Activated naive CD8-positive, alpha-beta T cell treated with anti-CD3 and anti-CD28 coated beads for 36 hours (primary cell): Measurements from ENCODE around the gene TPX2. TPM values are rescaled to one million over a fixed set of nuclear protein-coding genes. Genes with fewer than 3 reads are reported as not detected.

Source experiments
- DNase-seq: peaks from one replicate; pipeline ENCODE4 v3.0.0; 2021
- H3K27ac Mint-ChIP-seq: one replicate; pipeline ENCODE4 v1.8.0; 2022; ENCODE audit warnings: mild to moderate bottlenecking, moderate library complexity, mixed read lengths
- H3K27me3 Mint-ChIP-seq: one replicate; pipeline ENCODE4 v1.8.0; 2022; ENCODE audit warnings: mild to moderate bottlenecking, mixed read lengths
- H3K36me3 Mint-ChIP-seq: one replicate; pipeline ENCODE4 v1.8.0; 2021; ENCODE audit warnings: mild to moderate bottlenecking, mixed read lengths
- H3K4me1 Mint-ChIP-seq: one replicate; pipeline ENCODE4 v1.8.0; 2021; ENCODE audit warnings: mixed read lengths
- H3K4me3 Mint-ChIP-seq: one replicate; pipeline ENCODE4 v1.8.0; 2022; ENCODE audit warnings: mild to moderate bottlenecking, moderate library complexity, mixed read lengths
- H3K9me3 Mint-ChIP-seq: one replicate; pipeline ENCODE4 v1.8.0; 2022; ENCODE audit warnings: mixed read lengths
- total RNA-seq, 2 experiments: library from RNA; stranded (reverse); gene quantifications; one replicate each; pipeline ENCODE4 v1.2.3, GENCODE V29; 2021

The TPX2 gene
- total RNA-seq, 2 experiments from 2014 or later, result 111 TPM

DNA sequence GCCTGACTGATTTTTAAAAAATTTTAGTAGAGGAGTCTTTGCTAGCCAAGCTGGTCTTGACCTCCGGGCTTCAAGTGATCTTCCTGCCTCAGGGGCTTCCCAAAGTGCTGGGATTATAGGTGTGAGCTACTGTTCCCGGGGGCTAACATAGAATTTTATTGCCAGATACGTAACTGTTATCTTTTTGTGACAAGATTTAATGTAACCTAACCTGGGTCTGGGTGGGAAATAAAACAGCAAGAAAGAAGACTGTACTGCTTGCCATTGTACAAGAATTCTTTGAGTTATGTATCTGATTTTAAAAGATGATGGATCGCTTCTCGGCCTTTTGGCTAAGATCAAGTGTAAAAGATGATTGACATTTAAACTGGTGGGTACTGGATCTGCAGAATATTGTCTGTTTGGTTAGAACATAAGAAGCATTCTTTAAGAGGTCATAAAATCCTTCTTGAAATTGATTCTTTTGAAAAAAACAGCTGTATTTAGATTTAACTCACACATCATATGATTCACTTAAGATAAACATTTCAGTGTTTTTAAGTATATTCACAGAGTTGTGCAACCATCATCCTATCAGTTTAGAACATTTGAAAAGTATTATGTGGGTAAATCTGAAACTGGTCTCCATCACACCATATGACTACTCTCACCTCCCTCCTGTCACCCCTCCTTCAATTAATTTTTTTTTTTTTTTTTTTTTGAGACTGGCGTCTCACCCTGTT, 21.6 kb downstream of the TPX2 start:
- H3K4me1 Mint-ChIP-seq, result no peaks in the 10 kb centered on the region
- DNase-seq, result no peak
- no peaks in the 10 kb centered on the region for H3K27me3 Mint-ChIP-seq
- H3K36me3 Mint-ChIP-seq, result peaks cover 46% of the 10 kb centered on the region
- H3K27ac Mint-ChIP-seq, result no peak overlapping the region
- no peak overlapping the region for H3K4me3 Mint-ChIP-seq
- H3K9me3 Mint-ChIP-seq, result no peaks in the 10 kb centered on the region

DNA sequence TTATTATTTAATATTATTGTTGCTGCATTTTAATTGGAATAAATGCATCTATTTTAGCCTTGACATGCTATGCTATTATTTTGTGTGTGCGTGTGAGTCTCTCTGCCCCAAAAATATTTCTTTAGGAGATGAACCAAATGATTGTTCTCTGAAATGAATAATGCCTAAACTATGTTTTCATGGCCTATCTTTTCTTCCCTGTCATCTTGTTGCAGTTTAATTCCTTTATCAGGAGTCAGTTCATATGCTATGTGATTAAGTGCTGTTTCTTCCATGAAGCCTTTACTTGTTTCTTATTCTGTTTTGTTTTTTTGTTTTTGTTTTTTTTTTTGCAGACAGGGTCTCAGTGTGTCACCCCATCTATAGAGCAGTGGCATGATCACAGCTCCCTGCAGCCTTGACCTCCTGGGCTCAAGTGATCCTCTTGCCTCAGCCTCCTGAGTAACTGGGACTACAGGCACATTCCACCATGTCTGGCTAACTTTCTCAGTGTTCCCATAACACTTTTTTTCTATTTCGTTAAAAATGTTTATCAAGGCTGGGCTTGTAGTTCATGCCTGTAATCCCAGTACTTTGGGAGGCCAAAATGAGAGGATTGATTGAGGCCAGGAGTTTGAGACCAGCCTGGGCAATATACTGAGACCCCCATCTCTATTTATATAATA, 25.7 kb downstream of the TPX2 start:
- no peak overlapping the region for H3K4me3 Mint-ChIP-seq
- DNase-seq, result no peak
- H3K27ac Mint-ChIP-seq, result no peak overlapping the region
- H3K9me3 Mint-ChIP-seq, result no peaks in the 10 kb centered on the region
- H3K4me1 Mint-ChIP-seq, result no peaks in the 10 kb centered on the region
- no peaks in the 10 kb centered on the region for H3K27me3 Mint-ChIP-seq
- H3K36me3 Mint-ChIP-seq, result peaks cover 50% of the 10 kb centered on the region

DNA sequence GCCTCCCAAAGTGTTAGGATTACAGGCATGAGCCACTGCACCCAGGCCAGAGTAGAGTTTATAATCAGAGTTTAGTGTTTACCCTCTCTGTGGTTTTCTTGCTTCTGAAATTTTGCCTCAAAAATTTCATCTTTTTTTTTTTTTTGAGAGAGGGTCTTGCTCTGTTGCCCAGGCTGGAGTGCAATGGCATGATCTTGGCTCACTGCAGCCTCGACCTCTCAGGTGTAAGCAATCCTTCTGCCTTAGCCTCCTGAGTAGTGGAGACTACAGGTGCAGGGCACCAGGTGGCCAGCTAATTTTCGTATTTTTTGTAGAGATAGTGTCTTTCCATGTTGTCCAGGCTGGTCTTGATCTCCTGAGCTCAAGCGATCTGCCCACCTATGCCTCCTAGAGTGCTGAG, 28.7 kb downstream of the TPX2 start:
- H3K27me3 Mint-ChIP-seq, result no peaks in the 10 kb centered on the region
- H3K4me1 Mint-ChIP-seq, result no peaks in the 10 kb centered on the region
- no peak overlapping the region for H3K27ac Mint-ChIP-seq
- no peak for DNase-seq
- no peaks in the 10 kb centered on the region for H3K9me3 Mint-ChIP-seq
- peaks cover 50% of the 10 kb centered on the region for H3K36me3 Mint-ChIP-seq
- H3K4me3 Mint-ChIP-seq, result no peak overlapping the region

DNA sequence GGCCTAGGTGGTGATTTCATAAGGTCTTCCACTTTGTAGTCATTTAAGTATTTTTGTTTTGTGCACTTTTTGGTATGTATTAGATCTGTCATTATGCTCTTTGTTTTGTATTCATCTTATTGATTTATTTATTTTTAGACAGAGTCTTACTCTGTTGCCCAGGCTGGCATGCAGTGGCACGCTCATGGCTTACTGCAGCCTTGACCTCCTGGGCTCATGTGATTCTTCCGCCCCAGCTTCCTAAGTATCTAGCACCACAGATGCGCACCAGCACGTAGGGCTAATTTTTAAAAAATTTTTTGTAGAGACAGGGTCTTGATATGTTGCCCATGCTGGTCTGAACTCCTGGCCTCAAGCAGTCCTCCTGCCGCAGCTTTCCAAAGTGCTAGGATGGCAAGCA, 30.6 kb downstream of the TPX2 start:
- no peaks in the 10 kb centered on the region for H3K27me3 Mint-ChIP-seq
- H3K4me1 Mint-ChIP-seq, result no peaks in the 10 kb centered on the region
- no peak for DNase-seq
- no peak overlapping the region for H3K27ac Mint-ChIP-seq
- no peak overlapping the region for H3K4me3 Mint-ChIP-seq
- H3K9me3 Mint-ChIP-seq, result no peaks in the 10 kb centered on the region
- H3K36me3 Mint-ChIP-seq, result peaks cover 52% of the 10 kb centered on the region

DNA sequence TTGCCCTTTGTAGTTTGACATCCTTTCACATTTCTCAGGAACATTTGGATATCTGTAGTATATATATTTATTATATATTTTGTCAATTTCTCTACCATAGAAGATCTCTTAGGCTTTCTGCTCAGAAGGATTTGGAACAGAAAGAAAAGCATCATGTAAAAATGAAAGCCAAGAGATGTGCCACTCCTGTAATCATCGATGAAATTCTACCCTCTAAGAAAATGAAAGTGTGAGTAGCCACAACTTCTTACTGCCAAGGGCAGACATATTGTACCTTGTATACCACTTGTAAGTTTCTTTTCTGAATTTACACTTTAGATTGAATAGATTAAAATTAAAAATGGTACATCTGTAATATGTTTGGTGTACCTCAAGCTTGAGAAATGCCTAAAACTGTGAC, 31.2 kb downstream of the TPX2 start:
- Mint-ChIP-seq H3K4me3 (no peak overlapping the region), H3K4me1 (no peaks in the 10 kb centered on the region), H3K36me3 (peaks cover 51% of the 10 kb centered on the region), H3K9me3 (no peaks in the 10 kb centered on the region), H3K27ac (no peak overlapping the region), H3K27me3 (no peaks in the 10 kb centered on the region)
- no peak for DNase-seq

DNA sequence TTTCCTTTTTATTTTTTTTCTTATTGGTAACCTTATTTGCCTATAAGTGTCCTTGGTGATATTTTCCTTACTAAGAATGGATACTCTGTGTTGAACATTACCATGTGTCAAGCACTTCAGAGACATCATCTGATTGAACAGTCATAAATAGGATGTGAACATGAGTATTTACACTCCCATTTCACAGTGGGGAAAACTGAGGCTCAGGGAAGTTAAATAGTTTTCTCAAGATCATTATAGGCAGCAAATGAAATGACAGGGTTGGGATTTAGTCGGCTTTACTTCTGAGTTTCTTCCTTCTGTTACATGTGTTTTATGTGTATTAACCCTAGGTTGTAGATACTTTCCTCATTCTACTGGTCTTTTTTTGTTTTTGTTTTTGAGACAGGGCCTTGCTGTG, 35.3 kb downstream of the TPX2 start:
- Mint-ChIP-seq H3K36me3 (peaks cover 53% of the 10 kb centered on the region), H3K4me3 (no peak overlapping the region), H3K9me3 (no peaks in the 10 kb centered on the region), H3K27ac (no peak overlapping the region), H3K27me3 (no peaks in the 10 kb centered on the region), H3K4me1 (no peaks in the 10 kb centered on the region)
- DNase-seq, result no peak

DNA sequence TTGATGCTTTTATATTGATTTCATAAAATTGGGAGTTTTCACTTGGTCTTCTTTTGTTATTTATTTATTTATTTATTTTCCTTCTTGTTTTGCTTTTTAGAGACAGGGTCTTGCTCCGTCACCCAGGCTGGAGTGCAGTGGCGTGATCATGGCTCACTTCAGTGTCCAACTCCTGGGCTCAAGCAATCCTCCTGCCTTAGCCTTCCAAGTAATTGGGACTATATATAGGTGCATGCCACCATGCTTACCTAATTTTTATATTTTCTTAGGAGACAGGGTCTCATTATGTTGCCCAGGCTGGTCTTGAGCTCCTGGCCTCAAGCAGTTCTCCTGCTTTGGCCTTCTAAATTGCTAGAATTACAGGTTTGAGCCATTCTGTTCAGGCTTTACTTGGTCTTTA, 41.7 kb downstream of the TPX2 start:
- Mint-ChIP-seq H3K27ac (no peak overlapping the region), H3K9me3 (no peaks in the 10 kb centered on the region), H3K36me3 (peaks cover 54% of the 10 kb centered on the region)

DNA sequence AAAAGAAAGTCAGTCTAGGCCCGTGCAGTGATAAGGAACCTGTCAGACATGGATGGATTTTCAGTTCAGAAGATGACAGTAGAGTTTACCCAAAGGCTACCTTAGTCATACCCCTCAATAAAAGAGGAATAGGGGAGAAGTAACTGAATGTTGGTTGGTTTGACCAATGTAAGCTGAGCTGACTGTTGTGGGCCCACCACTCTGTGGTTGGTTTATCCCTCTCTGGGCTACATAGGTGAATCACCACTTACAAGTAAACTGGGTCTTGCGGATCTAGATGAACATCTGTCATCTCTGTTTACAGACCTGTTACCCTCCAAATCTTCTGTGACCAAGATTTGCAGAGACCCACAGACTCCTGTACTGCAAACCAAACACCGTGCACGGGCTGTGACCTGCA, 42.9 kb downstream of the TPX2 start:
- Mint-ChIP-seq H3K4me3 (no peak overlapping the region), H3K36me3 (peaks cover 53% of the 10 kb centered on the region), H3K27me3 (no peaks in the 10 kb centered on the region), H3K4me1 (no peaks in the 10 kb centered on the region), H3K9me3 (no peaks in the 10 kb centered on the region), H3K27ac (no peak overlapping the region)
- DNase-seq, result no peak

More for the DNA sequence above, 41.7 kb downstream of the TPX2 start:
- Mint-ChIP-seq H3K4me1 (no peaks in the 10 kb centered on the region), H3K27me3 (no peaks in the 10 kb centered on the region), H3K4me3 (no peak overlapping the region)
- no peak for DNase-seq

DNA sequence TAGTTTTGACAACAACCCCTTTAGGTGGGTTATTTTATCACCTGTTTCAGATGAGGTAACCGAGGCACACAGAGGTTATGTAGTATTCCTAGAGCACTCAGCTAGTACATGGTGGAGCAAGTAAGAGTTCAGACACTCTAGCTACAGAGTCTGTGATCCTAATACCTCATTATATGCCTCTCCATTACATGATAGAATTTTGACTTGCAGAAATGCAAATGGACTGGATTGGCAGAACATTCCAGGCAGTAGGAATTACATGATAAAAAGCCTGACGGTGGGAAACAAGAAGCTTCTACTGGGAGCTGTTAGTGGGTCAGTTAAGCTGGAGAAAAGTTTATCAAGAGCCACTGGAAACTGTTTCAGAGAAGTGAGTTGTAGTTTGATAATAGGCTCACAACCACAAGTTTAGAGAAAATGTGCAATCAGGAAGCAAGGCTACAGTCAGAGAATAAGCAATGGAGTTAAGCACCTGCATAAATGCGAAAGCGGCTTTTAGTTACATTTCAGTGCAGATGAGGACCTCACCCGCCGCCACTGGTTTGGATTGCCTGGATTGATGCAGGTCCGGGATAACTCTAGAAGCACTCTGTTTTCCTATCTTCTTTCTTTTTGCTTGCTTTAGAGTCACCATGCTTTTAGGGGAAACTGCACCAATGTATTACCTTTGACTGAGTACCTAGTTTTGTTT, 45.4 kb downstream of the TPX2 start:
- Mint-ChIP-seq H3K4me1 (no peaks in the 10 kb centered on the region), H3K36me3 (peaks cover 47% of the 10 kb centered on the region), H3K27ac (no peak overlapping the region), H3K9me3 (no peaks in the 10 kb centered on the region), H3K27me3 (no peaks in the 10 kb centered on the region), H3K4me3 (no peak overlapping the region)
- DNase-seq, result no peak

DNA sequence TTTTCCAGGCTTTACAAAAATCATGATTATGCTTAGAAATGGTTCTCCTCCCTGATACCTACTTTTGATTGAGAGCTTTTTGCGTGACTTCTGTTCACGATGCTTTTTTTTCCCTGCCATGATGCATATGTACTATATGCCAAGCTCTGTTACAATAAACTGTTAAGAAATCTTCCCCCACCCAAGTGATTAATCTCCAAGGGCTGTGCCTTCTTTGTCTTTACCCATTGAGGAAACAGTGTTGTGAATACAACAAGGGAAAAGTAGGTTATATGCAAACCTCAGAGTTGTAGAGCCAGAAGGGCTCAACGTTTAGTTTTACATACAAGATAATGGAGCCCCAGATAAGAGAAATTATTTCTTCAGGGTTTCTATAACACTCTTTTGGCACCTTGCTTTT, 46.0 kb downstream of the TPX2 start:
- H3K27me3 Mint-ChIP-seq, result no peaks in the 10 kb centered on the region
- no peak for DNase-seq
- no peak overlapping the region for H3K4me3 Mint-ChIP-seq
- H3K9me3 Mint-ChIP-seq, result no peaks in the 10 kb centered on the region
- no peak overlapping the region for H3K27ac Mint-ChIP-seq
- H3K36me3 Mint-ChIP-seq, result peaks cover 44% of the 10 kb centered on the region
- H3K4me1 Mint-ChIP-seq, result no peaks in the 10 kb centered on the region

DNA sequence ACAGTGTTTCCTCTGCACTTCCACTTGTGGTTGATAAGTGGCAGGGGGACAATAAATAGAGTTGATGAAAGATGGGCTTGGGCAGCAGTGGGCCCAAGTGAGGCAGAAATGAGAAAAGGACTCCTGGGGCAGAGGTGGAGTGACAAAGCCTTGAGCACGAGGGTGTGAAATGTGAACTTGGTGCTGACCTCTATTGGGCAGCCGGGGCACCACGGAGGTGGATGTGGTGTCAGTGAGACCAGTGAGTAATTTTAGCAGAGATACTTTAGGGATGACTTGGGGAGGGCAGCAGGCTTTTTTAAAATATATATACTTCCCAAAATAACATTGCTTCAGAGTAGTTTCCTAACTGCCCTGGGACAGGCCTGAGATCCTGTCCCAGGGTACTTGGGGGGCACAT, 49.5 kb downstream of the TPX2 start:
- DNase-seq, result no peak
- Mint-ChIP-seq H3K27ac (no peak overlapping the region), H3K36me3 (peaks cover 38% of the 10 kb centered on the region), H3K27me3 (no peaks in the 10 kb centered on the region), H3K9me3 (no peaks in the 10 kb centered on the region), H3K4me1 (no peaks in the 10 kb centered on the region), H3K4me3 (no peak overlapping the region)

DNA sequence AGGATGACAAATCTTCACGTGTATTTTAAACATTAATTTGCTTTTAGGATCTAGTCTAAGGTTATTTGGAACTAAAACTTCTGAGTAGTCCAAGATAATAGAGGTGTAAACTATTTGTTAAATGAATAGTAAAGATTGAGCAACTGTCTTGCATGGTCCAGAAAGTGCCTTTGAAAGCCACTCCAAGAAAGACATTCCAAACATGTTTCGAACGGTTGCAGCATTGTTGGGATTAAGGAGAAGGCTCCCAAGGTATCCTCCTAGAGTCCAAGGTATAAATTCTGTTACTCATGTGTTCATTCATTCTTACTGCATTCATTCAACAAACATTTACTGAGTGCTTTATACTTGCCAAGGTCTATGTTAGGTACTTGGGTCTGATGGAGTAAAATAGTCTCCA, 51.3 kb downstream of the TPX2 start:
- peaks cover 35% of the 10 kb centered on the region for H3K36me3 Mint-ChIP-seq
- no peak overlapping the region for H3K4me3 Mint-ChIP-seq
- no peaks in the 10 kb centered on the region for H3K4me1 Mint-ChIP-seq
- H3K9me3 Mint-ChIP-seq, result no peaks in the 10 kb centered on the region
- no peaks in the 10 kb centered on the region for H3K27me3 Mint-ChIP-seq
- no peak for DNase-seq
- no peak overlapping the region for H3K27ac Mint-ChIP-seq

DNA sequence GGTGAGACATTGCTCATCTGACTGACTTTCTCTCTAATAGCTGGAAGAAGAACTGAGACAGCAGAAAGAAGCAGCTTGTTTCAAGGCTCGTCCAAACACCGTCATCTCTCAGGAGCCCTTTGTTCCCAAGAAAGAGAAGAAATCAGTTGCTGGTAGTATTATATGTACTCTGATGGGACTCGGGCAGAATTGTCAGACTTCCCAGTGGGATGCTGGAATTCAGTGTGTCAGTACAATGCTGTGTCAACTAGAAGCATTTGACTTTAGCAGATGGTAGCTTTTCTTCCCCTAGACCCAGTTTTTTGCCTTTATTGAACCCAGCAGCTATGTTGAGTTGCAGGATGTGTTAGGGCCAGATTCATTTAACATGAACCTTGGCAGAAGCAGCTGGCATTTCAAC, 58.3 kb downstream of the TPX2 start:
- Mint-ChIP-seq H3K4me1 (no peaks in the 10 kb centered on the region), H3K27me3 (no peaks in the 10 kb centered on the region), H3K9me3 (no peaks in the 10 kb centered on the region), H3K36me3 (peaks cover 53% of the 10 kb centered on the region), H3K27ac (no peak overlapping the region), H3K4me3 (no peak overlapping the region)
- DNase-seq, result no peak

DNA sequence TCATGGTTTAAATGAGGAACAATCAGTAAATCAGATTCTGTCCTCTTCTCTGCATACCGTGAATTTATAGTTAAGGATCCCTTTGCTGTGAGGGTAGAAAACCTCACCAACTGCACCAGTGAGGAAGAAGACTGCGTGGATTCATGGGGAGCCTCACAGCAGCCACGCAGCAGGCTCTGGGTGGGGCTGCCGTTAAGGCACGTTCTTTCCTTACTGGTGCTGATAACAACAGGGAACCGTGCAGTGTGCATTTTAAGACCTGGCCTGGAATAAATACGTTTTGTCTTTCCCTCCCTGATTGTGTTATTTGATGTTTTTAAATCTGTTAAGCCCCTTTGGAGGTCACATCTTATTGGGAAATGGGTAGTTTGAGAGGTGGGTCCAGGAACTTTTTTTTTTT, 62.4 kb downstream of the TPX2 start:
- no peak for DNase-seq
- no peaks in the 10 kb centered on the region for H3K9me3 Mint-ChIP-seq
- H3K27ac Mint-ChIP-seq, result no peak overlapping the region
- no peaks in the 10 kb centered on the region for H3K27me3 Mint-ChIP-seq
- H3K4me3 Mint-ChIP-seq, result no peak overlapping the region
- peaks cover 3% of the 10 kb centered on the region for H3K4me1 Mint-ChIP-seq
- peaks cover 42% of the 10 kb centered on the region for H3K36me3 Mint-ChIP-seq

DNA sequence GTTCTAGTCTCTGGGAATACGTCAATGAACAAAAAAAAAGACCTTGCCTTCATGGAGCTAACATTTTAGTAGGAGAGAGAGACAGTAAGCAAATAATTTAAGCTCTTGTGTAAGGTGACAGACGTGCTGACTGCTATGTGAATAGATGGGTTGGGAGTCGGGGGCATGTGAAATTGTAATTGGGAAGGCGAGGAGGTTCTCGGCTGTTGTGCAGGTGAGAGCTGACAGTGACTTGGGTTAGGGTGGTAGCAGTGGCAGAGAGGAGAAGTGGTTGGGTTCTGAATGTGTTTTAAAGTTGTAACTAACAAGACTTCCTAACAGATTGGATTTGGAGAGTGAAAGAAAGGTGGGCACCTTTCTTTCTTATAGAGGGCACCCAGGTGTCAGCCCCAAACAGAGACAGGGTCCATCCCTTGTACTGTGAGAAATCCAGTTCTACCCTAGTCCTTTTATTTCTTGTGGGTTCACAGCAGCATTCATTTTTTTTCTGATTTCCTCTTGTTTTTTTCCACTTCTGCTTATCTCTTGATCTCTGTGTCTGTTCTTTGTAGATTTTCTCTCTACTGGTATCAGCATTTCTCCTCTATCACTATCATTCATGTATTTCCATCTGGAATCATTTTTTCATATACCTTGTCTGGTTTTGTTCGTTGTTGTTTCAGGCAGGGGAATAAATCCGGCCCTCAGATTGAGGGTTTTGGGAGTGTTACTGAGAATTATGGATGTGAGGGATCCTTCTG, 64.6 kb downstream of the TPX2 start:
- no peak overlapping the region for H3K4me3 Mint-ChIP-seq
- H3K27ac Mint-ChIP-seq, result no peak overlapping the region
- H3K36me3 Mint-ChIP-seq, result peaks cover 34% of the 10 kb centered on the region
- H3K4me1 Mint-ChIP-seq, result peaks cover 3% of the 10 kb centered on the region
- H3K27me3 Mint-ChIP-seq, result no peaks in the 10 kb centered on the region
- no peaks in the 10 kb centered on the region for H3K9me3 Mint-ChIP-seq
- no peak for DNase-seq
